H1 (cell line): ENCODE results near the gene MIPOL1. TPM values are rescaled to one million over a fixed set of nuclear protein-coding genes. Genes with fewer than 3 reads are reported as not detected.

Source experiments
- CTCF ChIA-PET: fragments of 300-600 bp; sonication (Branson Sonifier 250); formaldehyde crosslinking; loops from one replicate; lab custom pipeline; 2021; ENCODE audit not compliant: partially characterized antibody; lab: Charles Lee
- POLR2A ChIA-PET: fragments of 300-600 bp; sonication (Branson Sonifier 250); formaldehyde crosslinking; loops from one replicate; lab custom pipeline; 2021; ENCODE audit warnings: inconsistent platforms; ENCODE audit not compliant: partially characterized antibody; lab: Charles Lee
- DNase-seq, 2 experiments: peaks; one replicate each; pipeline versions ENCODE4 v3.0.0 to v3.0.0-alpha.2; 2010 to 2022; ENCODE audit warnings: low spot score in 2 of 2, low read depth in 1 of 2, mixed read lengths in 1 of 2
- FAIRE-seq: peaks from 2 replicates; lab custom pipeline; 2011; peaks lifted over from hg19 to GRCh38; lab: Jason Lieb, UNC
- H2AFZ ChIP-seq: 2 replicates; pipeline ENCODE4 v1.8.1; 2012; ENCODE audit warnings: low read length, inconsistent platforms
- H2AK5ac ChIP-seq: 2 replicates; pipeline ENCODE4 v1.6.1; 2013; ENCODE audit warnings: low read depth, low read length
- H2BK120ac ChIP-seq: replicated peaks from 2 replicates; pipeline ENCODE3; 2013; ENCODE audit warnings: low read depth, low read length, inconsistent platforms
- H2BK12ac ChIP-seq: 2 replicates; pipeline ENCODE4 v1.6.1; 2013; ENCODE audit warnings: low read depth, low read length
- H2BK15ac ChIP-seq: 2 replicates; pipeline ENCODE4 v1.6.1; 2013; ENCODE audit warnings: low read length
- H2BK20ac ChIP-seq: 2 replicates; pipeline ENCODE4 v1.6.1; 2013; ENCODE audit warnings: low read length
- H2BK5ac ChIP-seq: 2 replicates; pipeline ENCODE4 v1.6.1; 2013; ENCODE audit warnings: low read depth, low read length
- H3K14ac ChIP-seq: 2 replicates; pipeline ENCODE4 v1.6.1; 2013; ENCODE audit warnings: inconsistent platforms; ENCODE audit not compliant: insufficient read length
- H3K18ac ChIP-seq: 2 replicates; pipeline ENCODE4 v1.6.1; 2013; ENCODE audit warnings: low read length; ENCODE audit errors: extremely low read depth
- H3K23ac ChIP-seq: 2 replicates; pipeline ENCODE4 v1.6.1; 2013; ENCODE audit warnings: inconsistent platforms; ENCODE audit not compliant: insufficient read length
- H3K23me2 ChIP-seq: 2 replicates; pipeline ENCODE4 v1.6.1; 2013; ENCODE audit warnings: low read depth, low read length
- H3K27ac ChIP-seq: 2 replicates; pipeline ENCODE4 v1.6.1; 2011; ENCODE audit warnings: low read depth, low read length, inconsistent platforms
- H3K27me3 ChIP-seq, 4 experiments: replicated peaks in 1 of 4; 1 replicate in 1 of 4; 2 replicates in 3 of 4; pipeline versions ENCODE4 v1.6.1 to v1.8.1; 2011 to 2013; ENCODE audit warnings: low read length in 3 of 4, mild to moderate bottlenecking in 3 of 4, inconsistent platforms in 2 of 4, mixed read lengths in 2 of 4, moderate library complexity in 1 of 4; ENCODE audit not compliant: control insufficient read depth in 3 of 4, insufficient read depth in 3 of 4; ENCODE audit errors: extremely low read depth in 1 of 4
- H3K36me3 ChIP-seq, 4 experiments: 2 replicates each; pipeline versions ENCODE4 v1.6.1 to v1.8.1; 2011 to 2013; ENCODE audit warnings: mild to moderate bottlenecking in 4 of 4, low read length in 3 of 4, moderate library complexity in 2 of 4, control low read depth in 1 of 4, inconsistent platforms in 1 of 4; ENCODE audit not compliant: insufficient read depth in 4 of 4, control insufficient read depth in 2 of 4
- H3K4ac ChIP-seq: replicated peaks from 2 replicates; pipeline ENCODE3; 2013; ENCODE audit warnings: low read length, low read depth, mixed read lengths, inconsistent platforms; ENCODE audit not compliant: insufficient read length
- H3K4me1 ChIP-seq, 4 experiments: replicated peaks in 1 of 4; 1 replicate in 1 of 4; 2 replicates in 3 of 4; pipeline versions ENCODE4 v1.6.1 to v1.8.1; 2011 to 2013; ENCODE audit warnings: low read length in 3 of 4, inconsistent platforms in 2 of 4, mixed read lengths in 1 of 4; ENCODE audit not compliant: insufficient read depth in 4 of 4, control insufficient read depth in 3 of 4
- H3K4me2 ChIP-seq, 2 experiments: 2 replicates each; pipeline versions ENCODE4 v1.6.1 to v1.8.1; 2011 to 2013; ENCODE audit warnings: low read depth in 2 of 2, low read length in 2 of 2, control low read depth in 1 of 2, inconsistent platforms in 1 of 2, mild to moderate bottlenecking in 1 of 2; ENCODE audit not compliant: insufficient read depth in 1 of 2
- H3K4me3 ChIP-seq, 4 experiments: fragments of 200-600, 300-600 bp in 1 of 4; sonication (generic), shearing (Covaris generic), sonication (Bioruptor Twin) in 1 of 4; 2 replicates each; pipeline versions ENCODE4 v1.5.1 to v1.8.1; 2011 to 2016; ENCODE audit warnings: low read length in 4 of 4, low read depth in 3 of 4, control low read depth in 2 of 4, inconsistent platforms in 2 of 4, mild to moderate bottlenecking in 2 of 4, mixed read lengths in 1 of 4, moderate library complexity in 1 of 4; ENCODE audit not compliant: insufficient read depth in 2 of 4; ENCODE audit errors: extremely low read depth in 1 of 4
- H3K56ac ChIP-seq: replicated peaks from 2 replicates; pipeline ENCODE3; 2013; ENCODE audit warnings: low read depth, mild to moderate bottlenecking, mixed read lengths, low read length, inconsistent platforms; ENCODE audit not compliant: insufficient read length
- H3K79me1 ChIP-seq: 2 replicates; pipeline ENCODE4 v1.6.1; 2013; ENCODE audit warnings: low read depth, low read length, control low read depth
- H3K79me2 ChIP-seq, 2 experiments: 2 replicates each; pipeline versions ENCODE4 v1.6.1 to v1.8.1; 2012 to 2013; ENCODE audit warnings: low read length in 2 of 2, mild to moderate bottlenecking in 2 of 2, inconsistent platforms in 1 of 2; ENCODE audit not compliant: insufficient read depth in 2 of 2, control insufficient read depth in 1 of 2
- H3K9ac ChIP-seq, 4 experiments: replicated peaks in 1 of 4; 1 replicate in 1 of 4; 2 replicates in 3 of 4; pipeline versions ENCODE4 v1.6.1 to v1.8.1; 2011 to 2013; ENCODE audit warnings: low read depth in 3 of 4, low read length in 3 of 4, control low read depth in 2 of 4, mild to moderate bottlenecking in 2 of 4, moderate library complexity in 2 of 4, inconsistent platforms in 1 of 4; ENCODE audit errors: extremely low read depth in 1 of 4
- H3K9me3 ChIP-seq, 2 experiments: 2 replicates each; pipeline versions ENCODE4 v1.6.1 to v1.8.1; 2012 to 2013; ENCODE audit warnings: mild to moderate bottlenecking in 2 of 2, moderate library complexity in 2 of 2, control low read depth in 1 of 2, inconsistent platforms in 1 of 2, low read depth in 1 of 2, low read length in 1 of 2, mixed read lengths in 1 of 2; ENCODE audit not compliant: insufficient read depth in 2 of 2
- H4K20me1 ChIP-seq, 2 experiments: replicated peaks in 1 of 2; 2 replicates each; pipeline versions ENCODE3 to v1.8.1; 2011 to 2013; ENCODE audit warnings: inconsistent platforms in 2 of 2, low read length in 2 of 2, mild to moderate bottlenecking in 1 of 2; ENCODE audit not compliant: insufficient read depth in 2 of 2, control insufficient read depth in 1 of 2
- H4K5ac ChIP-seq: 2 replicates; pipeline ENCODE4 v1.6.1; 2013; ENCODE audit warnings: low read length, low read depth, mixed read lengths, inconsistent platforms; ENCODE audit not compliant: insufficient read length
- H4K8ac ChIP-seq: 2 replicates; pipeline ENCODE4 v1.8.0; 2013; ENCODE audit warnings: mild to moderate bottlenecking, moderate library complexity, low read length, inconsistent platforms; ENCODE audit not compliant: insufficient read depth; ENCODE audit errors: extremely low read depth
- H4K91ac ChIP-seq: replicated peaks from 2 replicates; pipeline ENCODE3; 2013; ENCODE audit warnings: low read length, mixed read lengths, inconsistent platforms; ENCODE audit not compliant: insufficient read length
- ATF3 ChIP-seq: IDR thresholded peaks from 2 replicates; pipeline ENCODE4 v1.6.1; 2011; ENCODE audit warnings: low read depth, mild to moderate bottlenecking, low read length; ENCODE audit not compliant: insufficient read depth
- BACH1 ChIP-seq: IDR thresholded peaks from 2 replicates; pipeline ENCODE4 v1.6.1; 2012; ENCODE audit warnings: low read length, improper control_type of control experiment
- GTF2F1 ChIP-seq: IDR thresholded peaks from 2 replicates; pipeline ENCODE4 v1.6.1; 2012; ENCODE audit warnings: low read depth, low read length, improper control_type of control experiment, borderline replicate concordance
- MAFK ChIP-seq: IDR thresholded peaks from 2 replicates; pipeline ENCODE4 v1.6.1; 2012; ENCODE audit warnings: low read depth, mild to moderate bottlenecking, improper control_type of control experiment, low read length
- MAX ChIP-seq: IDR thresholded peaks from 2 replicates; pipeline ENCODE4 v1.6.1; 2012; ENCODE audit warnings: inconsistent platforms
- PHF8 ChIP-seq: fragments of 200-600 bp; sonication (generic); conservative IDR thresholded peaks from 2 replicates; pipeline ENCODE4 v1.7.1; 2012; ENCODE audit warnings: low read depth, mild to moderate bottlenecking, inconsistent platforms, low read length, moderate library complexity
- POLR2A ChIP-seq, 2 experiments: IDR thresholded peaks; 1 replicate in 1 of 2; 2 replicates in 1 of 2; pipeline ENCODE4 v1.6.1; 2011; ENCODE audit warnings: low read depth in 2 of 2, low read length in 2 of 2, mild to moderate bottlenecking in 2 of 2; ENCODE audit errors: control extremely low read depth in 1 of 2
- POU5F1 ChIP-seq: IDR thresholded peaks from 2 replicates; pipeline ENCODE4 v1.6.1; 2011; ENCODE audit warnings: low read depth, mild to moderate bottlenecking, low read length, moderate library complexity
- RFX5 ChIP-seq: IDR thresholded peaks from 2 replicates; pipeline ENCODE4 v1.6.1; 2011; ENCODE audit warnings: low read depth, low read length, improper control_type of control experiment, borderline replicate concordance
- SIX5 ChIP-seq: IDR thresholded peaks from 2 replicates; pipeline ENCODE4 v1.6.1; 2011; ENCODE audit warnings: mild to moderate bottlenecking, low read depth, low read length
- TAF1 ChIP-seq: IDR thresholded peaks from 2 replicates; pipeline ENCODE4 v1.6.1; 2011; ENCODE audit warnings: mild to moderate bottlenecking, low read depth, low read length
- TAF7 ChIP-seq: optimal IDR thresholded peaks from 2 replicates; pipeline ENCODE3; 2011; ENCODE audit warnings: low read depth, mild to moderate bottlenecking, inconsistent platforms, low read length, moderate library complexity, borderline replicate concordance
- TCF12 ChIP-seq: IDR thresholded peaks from 2 replicates; pipeline ENCODE4 v1.6.1; 2011; ENCODE audit warnings: low read depth, mild to moderate bottlenecking, low read length
- USF2 ChIP-seq: IDR thresholded peaks from 2 replicates; pipeline ENCODE4 v1.6.1; 2011; ENCODE audit warnings: low read length, improper control_type of control experiment
- WGBS, 2 experiments: shearing (Covaris generic) in 1 of 2; methylation state at CpG; one replicate each; pipeline versions ENCODE4 v1.1.6 to v1.1.7; 2013 to 2015; ENCODE audit warnings: low lambda C conversion rate in 2 of 2, mixed read lengths in 2 of 2, inconsistent platforms in 1 of 2, low coverage in 1 of 2, missing lambda C conversion rate in 1 of 2; ENCODE audit not compliant: insufficient replicate concordance in 2 of 2, insufficient coverage in 1 of 2, insufficient read length in 1 of 2; ENCODE audit errors: extremely low coverage in 1 of 2, missing lambda C conversion rate in 1 of 2; 5-methylcytosine and 5-hydroxymethylcytosine counted together
- polyA plus RNA-seq, 7 experiments: library from polyadenylated mRNA; depleted of rRNA in 3 of 7; stranded (reverse) in 5 of 7; unstranded in 2 of 7; fragments of >200 nt in 5 of 7; fragments of 200-250 nt in 2 of 7; gene quantifications; 1 replicate in 5 of 7; 2 replicates in 1 of 7; 4 replicates in 1 of 7; pipeline versions ENCODE4 v1.2.1 to v1.2.3, GENCODE V29; 2011 to 2013; ENCODE audit warnings: missing spikeins in 2 of 7, mixed read lengths in 2 of 7
- total RNA-seq: library from RNA; stranded (reverse); fragmentation: NEBNext Ultra II Directional; extraction: Animal tissue kit (Norgen Biotek cat#: 25700); gene quantifications from 2 replicates; pipeline ENCODE4 v1.2.1, GENCODE V29; 2021

Gene MIPOL1
- total and polyA plus RNA-seq, 2 of the 8 experiments (the other 6 are each of a cell fraction or from before 2014, with no cell fraction given), result 2.8 to 23.9 TPM

- Histone ChIP-seq H3K18ac (no peak overlapping the region), H2BK15ac (no peak overlapping the region), H2BK120ac (no peak overlapping the region), H3K27ac (no peak overlapping the region), H2BK12ac (no peak overlapping the region), H4K5ac (no peak overlapping the region), H3K56ac (no peak overlapping the region), H2BK5ac (no peak overlapping the region), H3K4me1 (no peaks in the 10 kb centered on the region), H2BK20ac (no peak overlapping the region), H3K9ac (no peak overlapping the region), H3K4me2 (no peak overlapping the region), H3K14ac (no peak overlapping the region), H3K4me3 (no peak overlapping the region), H3K36me3 (no peaks in the 10 kb centered on the region), H4K20me1 (no peaks in the 10 kb centered on the region), H3K27me3 (no peaks in the 10 kb centered on the region), H3K23ac (no peak overlapping the region), H4K91ac (no peak overlapping the region), H2AK5ac (no peak overlapping the region), H3K9me3 (no peaks in the 10 kb centered on the region), H2AFZ (no peak overlapping the region), H3K4ac (no peak overlapping the region), H3K79me2 (no peaks in the 10 kb centered on the region), H4K8ac (no peak overlapping the region), H3K23me2 (no peaks in the 10 kb centered on the region), H3K79me1 (no peaks in the 10 kb centered on the region)
- 91% methylated on average over 2 of the region's 2 CpGs; no CpG with 5 or more reads in 1 of the 2 experiments for WGBS, 2 experiments
- DNase-seq, result no peak
- POLR2A ChIA-PET, result no interaction called here
- no peak for FAIRE-seq
- CTCF ChIA-PET, result no interaction called here
- no peak for TF ChIP-seq USF2
- no peak for TF ChIP-seq TCF12
- TF ChIP-seq TAF7, result no peak
- no peak for TF ChIP-seq SIX5
- no peak for TF ChIP-seq MAX
- no peak for TF ChIP-seq GTF2F1
- no peak for TF ChIP-seq PHF8
- no peak for TF ChIP-seq TAF1
- TF ChIP-seq POLR2A (IDR thresholded peaks at IDR 0.05; ENCODE audit: control extremely low read depth in 1 of 2, low read depth in 2 of 2, low read length in 2 of 2), result no peak
- TF ChIP-seq BACH1, result no peak
- no peak for TF ChIP-seq POU5F1
- TF ChIP-seq RFX5, result no peak
- TF ChIP-seq MAFK, result no peak
- TF ChIP-seq ATF3, result no peak
Measured at GRCh38 chr14:37320106-37320505, 122.4 kb downstream of the MIPOL1 start.
